ENCODE data around the gene TBX2.

- TF ChIP-seq POLR2AphosphoS5 (IDR thresholded peaks at IDR 0.05): no peak
- TF ChIP-seq CTCF (IDR thresholded peaks at IDR 0.05): no peak
Observed at GRCh38 chr17:61404913-61405685, 5.5 kb downstream of the TBX2 start.
